Endothelial cell (in vitro differentiated cells): Measurements from ENCODE around the gene TRPM2. TPM values are rescaled to one million over a fixed set of nuclear protein-coding genes. Genes with fewer than 3 reads are reported as not detected.

Experiments
- DNase-seq: peaks from one replicate; pipeline ENCODE4 v3.0.0; 2021; ENCODE audit warnings: low spot score
- H3K27ac Mint-ChIP-seq: one replicate; pipeline ENCODE4 v1.8.0; 2021; ENCODE audit warnings: mixed read lengths, inconsistent platforms; ENCODE audit not compliant: unreplicated experiment
- H3K27me3 Mint-ChIP-seq: one replicate; pipeline ENCODE4 v1.8.0; 2021; ENCODE audit warnings: mild to moderate bottlenecking, moderate library complexity, mixed read lengths, inconsistent platforms; ENCODE audit not compliant: unreplicated experiment
- H3K36me3 Mint-ChIP-seq: one replicate; pipeline ENCODE4 v1.8.0; 2021; ENCODE audit warnings: mild to moderate bottlenecking, low read depth, mixed read lengths, inconsistent platforms; ENCODE audit not compliant: unreplicated experiment
- H3K4me1 Mint-ChIP-seq: one replicate; pipeline ENCODE4 v1.8.0; 2021; ENCODE audit warnings: mild to moderate bottlenecking, mixed read lengths, inconsistent platforms; ENCODE audit not compliant: unreplicated experiment
- H3K4me3 Mint-ChIP-seq: one replicate; pipeline ENCODE4 v1.8.0; 2021; ENCODE audit warnings: mild to moderate bottlenecking, mixed read lengths, inconsistent platforms; ENCODE audit not compliant: unreplicated experiment
- H3K9me3 Mint-ChIP-seq: one replicate; pipeline ENCODE4 v1.8.0; 2021; ENCODE audit warnings: mixed read lengths, inconsistent platforms; ENCODE audit not compliant: unreplicated experiment
- total RNA-seq: library from RNA; stranded (reverse); fragmentation: NEBNext Ultra II Directional; extraction: Animal tissue kit (Norgen Biotek cat#: 25700); gene quantifications from one replicate; pipeline ENCODE4 v1.2.1, GENCODE V29; 2021; ENCODE audit not compliant: unreplicated experiment
- TF ChIP-seq, protein P1 (sequence below): fragments of 200-600 bp; sonication (generic); IDR thresholded peaks from one replicate; pipeline ENCODE4 v1.5.0; 2021; ENCODE audit warnings: antibody characterized with exemption; ENCODE audit not compliant: unreplicated experiment

TRPM2 gene
- total RNA-seq, 1 donor from 2014 or later, result 0.15 TPM

GRCh38 chr21:44425307-44425894 is 72.0 kb downstream of the TRPM2 start:
- Mint-ChIP-seq H3K27me3 (no peaks in the 10 kb centered on the region), H3K4me1 (no peaks in the 10 kb centered on the region), H3K27ac (no peak overlapping the region), H3K4me3 (no peak overlapping the region), H3K9me3 (no peaks in the 10 kb centered on the region), H3K36me3 (no peaks in the 10 kb centered on the region)
- no peak for DNase-seq
- TF ChIP-seq, protein P1, sequence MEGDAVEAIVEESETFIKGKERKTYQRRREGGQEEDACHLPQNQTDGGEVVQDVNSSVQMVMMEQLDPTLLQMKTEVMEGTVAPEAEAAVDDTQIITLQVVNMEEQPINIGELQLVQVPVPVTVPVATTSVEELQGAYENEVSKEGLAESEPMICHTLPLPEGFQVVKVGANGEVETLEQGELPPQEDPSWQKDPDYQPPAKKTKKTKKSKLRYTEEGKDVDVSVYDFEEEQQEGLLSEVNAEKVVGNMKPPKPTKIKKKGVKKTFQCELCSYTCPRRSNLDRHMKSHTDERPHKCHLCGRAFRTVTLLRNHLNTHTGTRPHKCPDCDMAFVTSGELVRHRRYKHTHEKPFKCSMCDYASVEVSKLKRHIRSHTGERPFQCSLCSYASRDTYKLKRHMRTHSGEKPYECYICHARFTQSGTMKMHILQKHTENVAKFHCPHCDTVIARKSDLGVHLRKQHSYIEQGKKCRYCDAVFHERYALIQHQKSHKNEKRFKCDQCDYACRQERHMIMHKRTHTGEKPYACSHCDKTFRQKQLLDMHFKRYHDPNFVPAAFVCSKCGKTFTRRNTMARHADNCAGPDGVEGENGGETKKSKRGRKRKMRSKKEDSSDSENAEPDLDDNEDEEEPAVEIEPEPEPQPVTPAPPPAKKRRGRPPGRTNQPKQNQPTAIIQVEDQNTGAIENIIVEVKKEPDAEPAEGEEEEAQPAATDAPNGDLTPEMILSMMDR, result no peak

GRCh38 chr21:44425895-44426662 is 72.7 kb downstream of the TRPM2 start:
- H3K27ac Mint-ChIP-seq, result no peak overlapping the region
- TF ChIP-seq, protein P1, result no peak
- no peak overlapping the region for H3K4me3 Mint-ChIP-seq
- no peaks in the 10 kb centered on the region for H3K4me1 Mint-ChIP-seq
- H3K36me3 Mint-ChIP-seq, result no peaks in the 10 kb centered on the region
- DNase-seq, result no peak
- no peaks in the 10 kb centered on the region for H3K27me3 Mint-ChIP-seq
- H3K9me3 Mint-ChIP-seq, result no peaks in the 10 kb centered on the region

GRCh38 chr21:44426663-44427191 is 73.3 kb downstream of the TRPM2 start:
- no peaks in the 10 kb centered on the region for H3K27me3 Mint-ChIP-seq
- H3K27ac Mint-ChIP-seq, result no peak overlapping the region
- DNase-seq, result no peak
- no peaks in the 10 kb centered on the region for H3K4me1 Mint-ChIP-seq
- TF ChIP-seq, protein P1, result no peak
- H3K36me3 Mint-ChIP-seq, result no peaks in the 10 kb centered on the region
- H3K9me3 Mint-ChIP-seq, result no peaks in the 10 kb centered on the region
- H3K4me3 Mint-ChIP-seq, result no peak overlapping the region

- DNase-seq, result no peak
- Mint-ChIP-seq H3K4me3 (no peak overlapping the region), H3K36me3 (no peaks in the 10 kb centered on the region), H3K9me3 (no peaks in the 10 kb centered on the region), H3K4me1 (no peaks in the 10 kb centered on the region), H3K27me3 (peaks cover 2% of the 10 kb centered on the region), H3K27ac (no peak overlapping the region)
- TF ChIP-seq, protein P1, result no peak
These were observed 74.1 kb downstream of the TRPM2 start for GRCh38 chr21:44427241-44428120.
